CD4-positive, CD25-positive, alpha-beta regulatory T cell (primary cell): ENCODE data around the gene ABCC4. TPM values are rescaled to one million over a fixed set of nuclear protein-coding genes. Genes with fewer than 3 reads are reported as not detected.
A peak's percentile ranks its signal among the peaks of the same experiment; 100 is the strongest.

Source experiments
- ATAC-seq, 2 donors: fragments of 150-1000 bp; cut with Tn5 transposase; one replicate each; pipeline ENCODE4 v1.10.0; 2021; ENCODE audit warnings: low read depth in 2 of 2, moderate number of reproducible peaks in 2 of 2, moderate library complexity in 1 of 2
- DNase-seq, 3 donors: peaks; one replicate each; pipeline versions ENCODE4 v3.0.0 to v3.0.0-alpha.2; 2012 to 2022; ENCODE audit warnings: mixed read lengths in 1 of 3
- H3K27ac ChIP-seq: one replicate; pipeline ENCODE4 v1.7.0; 2013; ENCODE audit warnings: mild to moderate bottlenecking, low read length; ENCODE audit not compliant: insufficient read depth, poor library complexity, severe bottlenecking
- H3K27me3 ChIP-seq: one replicate; pipeline ENCODE4 v1.7.0; 2013; ENCODE audit warnings: low read length; ENCODE audit not compliant: control insufficient read depth, insufficient read depth
- H3K36me3 ChIP-seq: one replicate; pipeline ENCODE4 v1.7.0; 2013; ENCODE audit warnings: mild to moderate bottlenecking, low read length, moderate library complexity; ENCODE audit not compliant: control insufficient read depth, insufficient read depth
- H3K4me1 ChIP-seq: 2 replicates; pipeline ENCODE4 v1.7.0; 2013; ENCODE audit warnings: mild to moderate bottlenecking, low read length; ENCODE audit not compliant: insufficient read depth, control insufficient read depth, poor library complexity, severe bottlenecking
- H3K4me3 ChIP-seq: one replicate; pipeline ENCODE4 v1.7.0; 2013; ENCODE audit warnings: low read depth, mild to moderate bottlenecking, low read length, moderate library complexity
- H3K9me3 ChIP-seq, 2 experiments: 1 replicate in 1 of 2; 2 replicates in 1 of 2; pipeline ENCODE4 v1.7.0; 2013; ENCODE audit warnings: low read length in 2 of 2, mild to moderate bottlenecking in 1 of 2, moderate library complexity in 1 of 2; ENCODE audit not compliant: control insufficient read depth in 2 of 2
- H3K27ac Mint-ChIP-seq, 3 donors: one replicate each; pipeline ENCODE4 v1.8.0; 2020 to 2022; ENCODE audit warnings: mild to moderate bottlenecking in 3 of 3, mixed read lengths in 3 of 3, moderate library complexity in 2 of 3
- H3K27me3 Mint-ChIP-seq: one replicate; pipeline ENCODE4 v1.8.0; 2022; ENCODE audit warnings: mild to moderate bottlenecking, mixed read lengths
- H3K36me3 Mint-ChIP-seq: one replicate; pipeline ENCODE4 v1.8.0; 2020; ENCODE audit warnings: mixed read lengths
- H3K4me1 Mint-ChIP-seq, 4 donors: one replicate each; pipeline ENCODE4 v1.8.0; 2020 to 2022; ENCODE audit warnings: mixed read lengths in 4 of 4, mild to moderate bottlenecking in 1 of 4
- H3K4me3 Mint-ChIP-seq, 4 donors: one replicate each; pipeline ENCODE4 v1.8.0; 2020 to 2022; ENCODE audit warnings: mild to moderate bottlenecking in 4 of 4, mixed read lengths in 4 of 4, moderate library complexity in 3 of 4
- H3K9me3 Mint-ChIP-seq, 7 donors: one replicate each; pipeline ENCODE4 v1.8.0; 2020 to 2022; ENCODE audit warnings: mixed read lengths in 7 of 7, mild to moderate bottlenecking in 3 of 7, moderate library complexity in 2 of 7
- polyA plus RNA-seq, 4 donors: library from polyadenylated mRNA; unstranded; fragments of 300-500 nt; fragmentation: Illumina TruSeq; gene quantifications; one replicate each; pipeline ENCODE4 v1.2.3, GENCODE V29; 2021
- total RNA-seq: library from RNA; stranded (reverse); gene quantifications from one replicate; pipeline ENCODE4 v1.2.3, GENCODE V29; 2022

ABCC4 gene
- total and polyA plus RNA-seq, 5 donors from 2014 or later, result 3.9 to 13.2 (median 6.8) TPM

DNA sequence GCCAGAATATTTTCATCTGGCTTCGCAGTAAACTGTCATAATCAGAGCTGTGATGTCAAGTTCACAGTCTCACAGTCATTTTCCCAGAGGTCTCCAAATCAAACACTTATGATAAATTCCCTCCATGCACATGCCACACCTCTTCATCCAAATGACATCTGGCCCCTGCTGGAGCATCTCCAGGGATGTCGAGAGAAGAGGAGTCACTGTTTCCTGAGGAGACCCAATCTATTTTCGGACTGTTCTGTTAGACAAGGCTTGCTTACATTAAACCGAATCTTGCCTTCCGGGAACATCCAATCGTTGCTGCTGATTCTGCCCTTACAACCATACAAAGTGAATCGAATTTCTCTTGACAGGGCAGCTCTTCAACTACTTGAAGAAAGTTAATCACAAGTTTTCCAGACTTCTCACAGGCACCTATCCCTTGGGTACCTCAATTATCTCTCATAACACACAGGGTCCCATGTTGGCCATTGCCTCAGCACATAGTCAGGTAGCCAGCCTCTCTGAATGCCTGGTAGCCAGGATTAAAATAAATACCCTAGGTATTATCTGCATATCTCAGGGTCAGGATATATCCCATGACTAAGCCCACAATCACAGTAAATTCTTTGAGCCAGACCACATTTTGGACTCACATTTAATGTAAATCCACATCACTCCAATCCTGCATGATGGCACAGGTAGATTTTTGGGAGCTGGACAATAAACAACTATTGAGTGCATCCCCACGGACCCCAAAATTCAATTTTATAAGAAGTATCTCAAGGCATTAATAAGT is 182.5 kb downstream of the ABCC4 start:
- Mint-ChIP-seq H3K4me1 (peaks cover 10 to 17% (median 12%) of the 10 kb centered on the region in 4 donors), H3K4me3 (no peak overlapping the region), H3K27me3 (no peaks in the 10 kb centered on the region), H3K9me3 (peaks cover 0 to 2% (median 0%) of the 10 kb centered on the region in 7 donors), H3K27ac (peak overlapping the region in 1 of 3 donors; percentile 64), H3K36me3 (peaks cover 36% of the 10 kb centered on the region)
- Histone ChIP-seq H3K4me3 (no peak overlapping the region), H3K27me3 (no peaks in the 10 kb centered on the region), H3K27ac (no peak overlapping the region), H3K36me3 (peaks cover 4% of the 10 kb centered on the region), H3K9me3 (no peaks in the 10 kb centered on the region), H3K4me1 (no peaks in the 10 kb centered on the region)
- ATAC-seq, result no peak
- no peak for DNase-seq

DNA sequence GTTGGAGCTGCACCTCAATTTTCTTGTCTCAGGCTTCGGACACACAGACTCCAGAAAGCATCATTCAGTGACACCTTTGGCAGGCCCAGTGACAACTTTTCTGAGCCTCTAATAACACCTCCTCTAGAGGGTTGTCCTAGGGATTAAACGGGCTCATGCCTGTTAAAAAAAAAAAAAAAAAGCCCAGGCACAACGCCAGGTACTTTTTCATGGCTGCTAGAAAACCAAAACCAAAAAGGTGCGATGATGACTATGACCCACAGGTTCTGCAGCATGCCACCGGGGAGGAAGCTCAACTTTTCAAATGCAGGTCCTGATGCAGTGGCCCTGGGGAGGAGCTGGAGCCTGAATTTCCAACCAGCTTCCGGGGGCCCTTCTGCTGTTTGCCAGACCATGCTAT is 184.2 kb downstream of the ABCC4 start:
- Histone ChIP-seq H3K4me3 (no peak overlapping the region), H3K27ac (no peak overlapping the region), H3K36me3 (peaks cover 4% of the 10 kb centered on the region), H3K27me3 (no peaks in the 10 kb centered on the region), H3K4me1 (no peaks in the 10 kb centered on the region), H3K9me3 (no peaks in the 10 kb centered on the region)
- Mint-ChIP-seq H3K36me3 (peaks cover 27% of the 10 kb centered on the region), H3K4me3 (no peak overlapping the region), H3K4me1 (peaks cover 3 to 13% (median 4%) of the 10 kb centered on the region in 4 donors), H3K27ac (peak overlapping the region in 1 of 3 donors; percentile 68), H3K9me3 (peaks cover 0 to under 1% (median 0%) of the 10 kb centered on the region in 7 donors), H3K27me3 (no peaks in the 10 kb centered on the region)
- ATAC-seq, result no peak
- no peak for DNase-seq

DNA sequence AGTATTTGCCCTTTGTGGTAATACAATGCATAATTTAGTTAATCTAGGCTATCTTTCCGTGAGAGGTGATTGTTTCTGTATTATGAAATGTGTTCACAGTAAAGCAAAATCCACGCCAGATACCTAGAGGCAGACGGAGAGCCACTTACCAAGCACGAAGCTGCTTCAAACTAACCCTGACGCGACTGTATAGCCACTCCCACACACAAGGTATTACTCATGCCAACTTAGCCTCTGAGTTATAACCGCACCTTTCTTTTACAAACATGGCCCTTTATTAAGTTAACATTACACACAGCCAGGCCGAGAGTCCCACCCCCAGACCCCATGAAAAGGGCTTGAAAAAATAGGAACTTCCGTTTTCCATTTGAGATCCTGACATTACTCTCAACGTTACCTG is 185.7 kb downstream of the ABCC4 start:
- H3K4me3 Mint-ChIP-seq, result no peak overlapping the region
- peaks cover 4% of the 10 kb centered on the region for H3K36me3 ChIP-seq
- H3K27ac Mint-ChIP-seq, result peak overlapping the region in 1 of 3 donors; percentile 26
- H3K9me3 ChIP-seq, result no peaks in the 10 kb centered on the region
- no peaks in the 10 kb centered on the region for H3K9me3 Mint-ChIP-seq
- no peak for ATAC-seq
- H3K27ac ChIP-seq, result no peak overlapping the region
- no peaks in the 10 kb centered on the region for H3K4me1 ChIP-seq
- no peak for DNase-seq
- H3K27me3 Mint-ChIP-seq, result no peaks in the 10 kb centered on the region
- H3K4me1 Mint-ChIP-seq, result peaks cover 0 to 4% (median 1%) of the 10 kb centered on the region in 4 donors
- peaks cover 20% of the 10 kb centered on the region for H3K36me3 Mint-ChIP-seq
- no peaks in the 10 kb centered on the region for H3K27me3 ChIP-seq
- H3K4me3 ChIP-seq, result no peak overlapping the region

DNA sequence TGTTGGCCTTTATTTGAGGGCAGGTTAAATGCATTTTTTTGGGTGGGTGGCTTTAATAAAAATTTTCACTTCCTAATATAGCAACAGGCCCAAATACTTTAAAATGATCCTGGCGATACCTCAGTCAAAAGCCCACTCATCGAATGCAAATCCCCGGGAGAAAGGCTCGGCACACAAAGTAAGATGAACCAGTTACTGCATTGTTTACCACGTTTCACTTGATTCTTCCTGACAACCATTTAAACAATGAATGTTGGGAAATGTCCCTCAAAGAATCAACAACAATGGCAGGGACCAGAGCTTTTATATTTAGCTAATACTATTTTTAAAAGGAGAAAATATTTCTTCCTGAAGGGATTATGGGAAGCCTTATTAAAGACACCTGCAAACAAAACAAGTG is 187.7 kb downstream of the ABCC4 start:
- no peak overlapping the region for H3K4me3 ChIP-seq
- no peaks in the 10 kb centered on the region for H3K9me3 ChIP-seq
- no peak overlapping the region for H3K27ac Mint-ChIP-seq
- H3K36me3 Mint-ChIP-seq, result peaks cover 27% of the 10 kb centered on the region
- ATAC-seq (no peak), DNase-seq (no peak)
- H3K27me3 Mint-ChIP-seq, result no peaks in the 10 kb centered on the region
- peaks cover 7% of the 10 kb centered on the region for H3K36me3 ChIP-seq
- H3K4me1 Mint-ChIP-seq, result peaks cover 0 to 4% (median under 1%) of the 10 kb centered on the region in 4 donors
- no peaks in the 10 kb centered on the region for H3K4me1 ChIP-seq
- H3K27ac ChIP-seq, result no peak overlapping the region
- H3K27me3 ChIP-seq, result no peaks in the 10 kb centered on the region
- peaks cover 0 to 5% (median 0%) of the 10 kb centered on the region in 7 donors for H3K9me3 Mint-ChIP-seq
- H3K4me3 Mint-ChIP-seq, result no peak overlapping the region

DNA sequence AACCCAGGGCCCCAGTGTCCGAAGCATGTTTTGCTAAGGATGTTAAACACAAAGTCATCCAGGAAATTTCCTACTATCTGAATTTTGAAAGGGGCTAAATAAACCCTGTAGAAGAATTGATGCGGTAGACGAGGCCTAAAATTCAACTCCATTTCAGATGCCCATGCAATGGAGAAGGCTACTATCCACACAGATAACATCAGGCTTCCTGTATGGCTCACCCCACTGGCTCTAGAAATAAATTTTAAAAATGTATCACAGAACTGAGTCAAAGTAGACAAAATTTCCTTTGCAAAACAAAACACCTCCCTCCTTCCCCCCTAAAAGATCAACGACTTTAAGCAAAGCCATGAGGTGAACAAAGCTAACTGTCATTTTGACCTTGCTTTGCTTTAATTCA is 188.4 kb downstream of the ABCC4 start:
- H3K9me3 ChIP-seq, result no peaks in the 10 kb centered on the region
- Mint-ChIP-seq H3K4me3 (no peak overlapping the region), H3K27ac (no peak overlapping the region), H3K9me3 (peaks cover 0 to 5% (median 0%) of the 10 kb centered on the region in 7 donors), H3K36me3 (peaks cover 28% of the 10 kb centered on the region), H3K27me3 (no peaks in the 10 kb centered on the region), H3K4me1 (peaks cover 0 to 4% (median 0%) of the 10 kb centered on the region in 4 donors)
- H3K27ac ChIP-seq, result no peak overlapping the region
- H3K36me3 ChIP-seq, result peaks cover 7% of the 10 kb centered on the region
- ATAC-seq (no peak), DNase-seq (no peak)
- H3K27me3 ChIP-seq, result no peaks in the 10 kb centered on the region
- H3K4me3 ChIP-seq, result no peak overlapping the region
- no peaks in the 10 kb centered on the region for H3K4me1 ChIP-seq

DNA sequence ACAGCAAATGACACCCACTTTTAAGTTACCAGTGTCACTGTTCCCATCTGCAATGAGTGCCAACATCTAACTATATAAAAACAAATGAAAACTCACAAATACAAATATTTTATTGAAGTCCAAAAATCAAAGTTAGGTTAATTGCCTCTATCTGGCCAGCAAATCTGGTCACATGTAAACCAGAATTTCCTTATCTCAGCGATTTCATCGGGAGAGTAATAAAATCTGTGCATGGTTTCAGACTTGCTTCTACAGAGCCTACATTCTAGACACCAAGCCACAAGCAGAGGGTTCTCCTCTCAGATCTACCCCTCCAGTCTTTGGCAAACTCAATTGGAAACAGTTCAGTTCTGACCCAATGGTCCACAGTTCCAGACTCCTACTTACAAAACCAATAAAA is 189.6 kb downstream of the ABCC4 start:
- Mint-ChIP-seq H3K4me1 (peaks cover 0 to 4% (median 0%) of the 10 kb centered on the region in 4 donors), H3K27me3 (no peaks in the 10 kb centered on the region), H3K9me3 (peaks cover 0 to 5% (median 0%) of the 10 kb centered on the region in 7 donors), H3K36me3 (peaks cover 26% of the 10 kb centered on the region), H3K4me3 (no peak overlapping the region), H3K27ac (peak overlapping the region in 1 of 3 donors; percentile 51)
- DNase-seq, result no peak
- Histone ChIP-seq H3K4me1 (no peaks in the 10 kb centered on the region), H3K9me3 (no peaks in the 10 kb centered on the region), H3K36me3 (peaks cover 7% of the 10 kb centered on the region), H3K27ac (no peak overlapping the region), H3K4me3 (no peak overlapping the region), H3K27me3 (no peaks in the 10 kb centered on the region)
- ATAC-seq, result no peak

DNA sequence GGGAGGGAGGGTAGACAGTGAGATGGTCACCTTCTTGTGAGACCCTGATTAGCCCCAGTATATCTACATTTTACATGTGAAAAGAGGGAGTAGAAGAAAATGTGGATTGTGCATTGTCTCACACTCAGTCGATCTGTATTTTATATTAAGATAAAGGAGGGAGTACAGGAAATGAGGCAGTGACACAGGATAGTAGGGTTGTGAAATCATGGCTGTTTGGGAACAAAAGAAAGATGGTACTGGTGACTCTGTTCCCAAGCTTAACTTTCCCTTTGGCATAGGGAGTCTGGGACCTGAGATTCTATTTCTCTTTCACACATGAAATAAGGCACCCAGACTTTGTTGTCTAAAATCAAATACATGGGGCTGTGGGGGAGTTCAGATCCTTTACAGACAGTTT is 194.7 kb downstream of the ABCC4 start:
- Histone ChIP-seq H3K27me3 (no peaks in the 10 kb centered on the region), H3K4me3 (no peak overlapping the region), H3K27ac (no peak overlapping the region), H3K36me3 (peaks cover 7% of the 10 kb centered on the region), H3K4me1 (no peaks in the 10 kb centered on the region), H3K9me3 (no peaks in the 10 kb centered on the region)
- peaks cover 0 to 6% (median 1%) of the 10 kb centered on the region in 4 donors for H3K4me1 Mint-ChIP-seq
- no peak overlapping the region for H3K4me3 Mint-ChIP-seq
- ATAC-seq (no peak), DNase-seq (no peak)
- no peak overlapping the region for H3K27ac Mint-ChIP-seq
- peaks cover 23% of the 10 kb centered on the region for H3K36me3 Mint-ChIP-seq
- H3K9me3 Mint-ChIP-seq, result peaks cover 0 to 5% (median 0%) of the 10 kb centered on the region in 7 donors
- H3K27me3 Mint-ChIP-seq, result no peaks in the 10 kb centered on the region
